T-cell (primary cell): ENCODE results near the gene ANKRD39. TPM values are rescaled to one million over a fixed set of nuclear protein-coding genes. Genes with fewer than 3 reads are reported as not detected.

Experiments
- ATAC-seq, 4 experiments: fragments of 200-7000 bp in 3 of 4; fragments of 150-1000 bp in 1 of 4; cut with Tn5 transposase; replicated peaks in 1 of 4; 1 replicate in 3 of 4; 2 replicates in 1 of 4; pipeline ENCODE4 v1.10.0; 2021; ENCODE audit warnings: moderate library complexity in 3 of 4, mild to moderate bottlenecking in 2 of 4, moderate number of reproducible peaks in 1 of 4
- CTCF ChIA-PET, 2 donors: fragments of 300-600 bp; sonication (Branson Sonifier 250); formaldehyde crosslinking; loops; one replicate each; lab custom pipeline; 2022; ENCODE audit warnings: antibody characterized with exemption in 2 of 2; lab: Charles Lee
- POLR2A ChIA-PET, 2 donors: fragments of 300-600 bp; sonication (Branson Sonifier 250); formaldehyde crosslinking; loops; one replicate each; lab custom pipeline; 2022; ENCODE audit warnings: antibody characterized with exemption in 2 of 2; lab: Charles Lee
- DNase-seq, 35 experiments: peaks; one replicate each; pipeline versions ENCODE4 v3.0.0 to v3.0.0-alpha.2; 2013 to 2023
- H3K27ac ChIP-seq: one replicate; pipeline ENCODE4 v1.5.1; 2013; ENCODE audit warnings: low read length
- H3K27me3 ChIP-seq, 2 experiments: replicated peaks in 1 of 2; 1 replicate in 1 of 2; 2 replicates in 1 of 2; pipeline versions ENCODE4 v1.6.1 to v1.7.0; 2013; ENCODE audit warnings: low read length in 1 of 2, mixed read lengths in 1 of 2; ENCODE audit not compliant: control insufficient read depth in 2 of 2, insufficient read depth in 2 of 2; ENCODE audit errors: extremely low read depth in 1 of 2
- H3K36me3 ChIP-seq, 2 donors: 1 replicate in 1 of 2; 2 replicates in 1 of 2; pipeline versions ENCODE4 v1.6.1 to v1.7.0; 2013; ENCODE audit warnings: low read length in 1 of 2; ENCODE audit not compliant: control insufficient read depth in 2 of 2, insufficient read depth in 1 of 2; ENCODE audit errors: extremely low read depth in 1 of 2
- H3K4me1 ChIP-seq, 2 experiments: 1 replicate in 1 of 2; 2 replicates in 1 of 2; pipeline versions ENCODE4 v1.6.1 to v1.7.0; 2013; ENCODE audit warnings: low read length in 2 of 2, mixed read lengths in 1 of 2; ENCODE audit not compliant: insufficient read depth in 2 of 2, control insufficient read depth in 1 of 2; ENCODE audit errors: extremely low read depth in 1 of 2
- H3K4me3 ChIP-seq, 2 donors: 1 replicate in 1 of 2; 2 replicates in 1 of 2; pipeline versions ENCODE4 v1.5.1 to v1.7.0; 2013; ENCODE audit warnings: mild to moderate bottlenecking in 2 of 2, low read length in 1 of 2, moderate library complexity in 1 of 2; ENCODE audit not compliant: control insufficient read depth in 1 of 2; ENCODE audit errors: extremely low read depth in 1 of 2
- H3K9me3 ChIP-seq: 2 replicates; pipeline ENCODE4 v1.7.0; 2013
- H3K27ac Mint-ChIP-seq, 2 donors: one replicate each; pipeline ENCODE4 v1.8.0; 2020 to 2021; ENCODE audit warnings: mild to moderate bottlenecking in 2 of 2, mixed read lengths in 2 of 2
- H3K27me3 Mint-ChIP-seq, 2 donors: one replicate each; pipeline ENCODE4 v1.8.0; 2021 to 2022; ENCODE audit warnings: mixed read lengths in 2 of 2
- H3K36me3 Mint-ChIP-seq: one replicate; pipeline ENCODE4 v1.8.0; 2021; ENCODE audit warnings: mixed read lengths
- H3K4me1 Mint-ChIP-seq, 3 donors: one replicate each; pipeline ENCODE4 v1.8.0; 2020 to 2022; ENCODE audit warnings: mixed read lengths in 3 of 3, mild to moderate bottlenecking in 1 of 3
- H3K4me3 Mint-ChIP-seq, 3 donors: one replicate each; pipeline ENCODE4 v1.8.0; 2020 to 2022; ENCODE audit warnings: mild to moderate bottlenecking in 3 of 3, mixed read lengths in 3 of 3, moderate library complexity in 3 of 3
- H3K9me3 Mint-ChIP-seq, 3 donors: one replicate each; pipeline ENCODE4 v1.8.0; 2020 to 2022; ENCODE audit warnings: mixed read lengths in 3 of 3
- WGBS: methylation state at CpG from one replicate; pipeline ENCODE4 v1.1.5; 2013; ENCODE audit warnings: missing lambda C conversion rate; ENCODE audit not compliant: insufficient coverage; 5-methylcytosine and 5-hydroxymethylcytosine counted together
- total RNA-seq, 35 experiments: library from RNA in 6 of 35; stranded (reverse) in 6 of 35; fragments of 120-200 nt in 1 of 35; gene quantifications; one replicate each; pipeline versions ENCODE4 v1.2.1 to v1.2.4 and lab custom pipeline; 2013 to 2026

The ANKRD39 gene
- total RNA-seq, 5 donors from 2014 or later (not counting 1 experiment from before 2014, with no cell fraction given) = 16.9 to 25.0 (median 19.2) TPM

DNA sequence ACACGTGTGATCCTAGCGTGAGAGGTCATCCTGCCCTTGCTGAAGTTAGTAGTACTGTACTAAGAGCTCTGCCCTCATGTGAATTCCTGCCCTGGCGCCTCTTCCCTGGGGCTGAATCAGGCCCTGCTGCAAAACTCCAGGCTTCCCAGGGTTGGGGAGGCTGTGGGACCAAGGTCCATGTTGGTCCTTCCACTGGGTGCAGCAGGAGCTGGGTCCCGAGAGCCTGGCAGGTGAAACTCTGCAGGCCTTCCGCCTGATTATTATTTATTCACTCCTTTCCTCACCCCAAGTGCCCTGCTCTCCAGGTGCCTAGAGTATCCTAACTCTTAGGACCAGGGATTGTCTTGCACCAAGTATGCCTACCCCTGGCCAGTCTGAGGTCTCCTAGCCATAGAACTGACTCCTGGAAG lies 47.0 kb downstream of the ANKRD39 start:
- peaks cover 3 to 17% of the 10 kb centered on the region in 2 donors for H3K36me3 ChIP-seq
- POLR2A ChIA-PET = no interaction called here
- H3K4me1 ChIP-seq = peaks cover 0 to 25% of the 10 kb centered on the region in 2 experiments
- Mint-ChIP-seq H3K27ac (peak overlapping the region in 1 of 2 donors; percentile 71), H3K27me3 (no peaks in the 10 kb centered on the region), H3K4me1 (peaks cover 32 to 54% (median 54%) of the 10 kb centered on the region in 3 donors), H3K4me3 (no peak overlapping the region), H3K36me3 (peaks cover 2% of the 10 kb centered on the region), H3K9me3 (no peaks in the 10 kb centered on the region)
- DNase-seq = no peak
- H3K4me3 ChIP-seq = no peak overlapping the region
- 89% methylated on average over 2 of the region's 5 CpGs for WGBS
- H3K9me3 ChIP-seq = no peaks in the 10 kb centered on the region
- no peaks in the 10 kb centered on the region for H3K27me3 ChIP-seq
- ATAC-seq = no peak
- no peak overlapping the region for H3K27ac ChIP-seq
- CTCF ChIA-PET = interaction anchor here in 1 of 2 donors (1.0 kb wide), 1 partner anchor 8 kb away, joined by 3 read pairs; no protein-coding TSS in a partner anchor

DNA sequence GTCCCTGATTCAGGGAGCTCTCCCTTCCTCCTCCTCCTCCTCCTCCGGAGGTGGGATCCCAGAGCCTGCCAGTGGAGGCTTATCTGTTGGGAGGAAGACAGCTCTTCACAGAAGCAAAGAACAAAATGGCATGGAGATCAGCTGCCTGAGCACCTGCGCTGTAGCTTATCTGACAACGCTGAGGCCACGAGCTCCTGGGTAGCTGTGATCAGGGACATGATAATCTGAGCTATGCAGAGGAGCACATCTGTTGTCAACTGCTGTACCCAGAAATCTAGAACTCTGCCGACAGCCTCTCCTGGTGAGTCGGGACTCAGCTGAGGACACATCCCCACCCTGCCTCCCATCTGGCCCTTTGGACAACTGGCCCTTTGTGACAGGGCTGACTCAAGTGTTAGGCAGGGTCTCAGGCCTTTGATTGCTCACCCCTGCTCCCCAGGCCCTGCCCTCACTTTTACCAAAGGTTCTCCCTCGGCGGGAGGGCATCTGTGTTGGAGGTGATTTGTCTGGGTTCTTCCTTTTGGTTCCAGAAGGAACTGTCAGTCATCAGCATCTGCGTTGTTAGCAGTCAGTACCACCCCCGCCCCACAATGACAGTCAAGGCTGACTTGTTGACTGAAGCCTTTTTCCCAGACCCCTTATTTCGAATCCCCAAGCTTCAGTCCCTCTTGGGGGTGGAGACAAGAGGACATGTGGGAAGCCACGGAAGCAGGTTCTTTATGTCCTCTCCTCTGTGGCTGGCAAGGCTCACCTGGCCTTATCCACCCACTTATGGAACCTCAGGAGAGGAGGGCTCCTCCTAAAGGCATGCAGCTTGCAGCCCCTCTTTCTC lies 47.6 kb downstream of the ANKRD39 start:
- H3K36me3 ChIP-seq = peaks cover 3 to 17% of the 10 kb centered on the region in 2 donors
- Mint-ChIP-seq H3K9me3 (no peaks in the 10 kb centered on the region), H3K27ac (peak overlapping the region; percentile 55 to 71), H3K27me3 (no peaks in the 10 kb centered on the region), H3K4me3 (no peak overlapping the region), H3K4me1 (peaks cover 27 to 50% (median 50%) of the 10 kb centered on the region in 3 donors), H3K36me3 (peaks cover 2% of the 10 kb centered on the region)
- no peaks in the 10 kb centered on the region for H3K9me3 ChIP-seq
- H3K4me1 ChIP-seq = peaks cover 0 to 20% of the 10 kb centered on the region in 2 experiments
- CTCF ChIA-PET = no interaction called here
- H3K27me3 ChIP-seq = no peaks in the 10 kb centered on the region
- ATAC-seq = no peak
- no peak overlapping the region for H3K27ac ChIP-seq
- POLR2A ChIA-PET = no interaction called here
- no peak for DNase-seq
- 63% methylated on average over 4 of the region's 12 CpGs for WGBS
- no peak overlapping the region for H3K4me3 ChIP-seq

DNA sequence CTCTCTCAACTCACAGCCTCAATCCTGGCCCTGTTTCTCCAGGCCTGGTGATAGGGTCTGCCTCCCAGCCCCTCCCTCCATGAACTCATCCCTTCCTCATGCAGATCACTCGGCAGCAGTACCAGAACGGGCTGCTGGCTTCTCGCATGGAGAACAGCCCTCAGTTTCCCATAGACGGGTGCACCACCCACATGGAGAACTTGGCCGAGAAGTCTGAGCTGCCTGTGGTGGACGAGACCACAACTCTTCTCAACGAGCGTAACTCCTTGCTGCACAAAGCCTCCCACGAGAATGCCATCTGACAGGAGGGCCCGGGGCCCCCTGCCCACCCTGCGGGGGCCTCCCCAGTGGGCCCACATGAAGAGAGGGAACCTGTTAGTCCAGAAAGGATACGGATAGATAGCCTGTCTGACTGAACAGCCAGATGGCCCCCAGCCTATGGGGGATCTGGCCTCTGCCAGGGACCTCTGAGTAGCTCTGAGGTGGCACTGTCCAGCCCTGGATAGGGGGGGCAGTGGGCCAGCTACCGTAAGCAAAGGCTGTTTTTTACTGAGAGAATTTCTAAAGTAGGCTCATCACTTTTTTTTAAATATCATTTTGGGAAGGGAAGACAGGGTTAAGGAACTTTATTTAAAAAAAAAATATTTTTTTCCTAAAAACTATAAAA lies 48.5 kb downstream of the ANKRD39 start:
- H3K27me3 ChIP-seq = no peaks in the 10 kb centered on the region
- Mint-ChIP-seq H3K27me3 (no peaks in the 10 kb centered on the region), H3K4me1 (peaks cover 24 to 49% (median 48%) of the 10 kb centered on the region in 3 donors), H3K4me3 (no peak overlapping the region), H3K36me3 (peaks cover 2% of the 10 kb centered on the region), H3K27ac (peak overlapping the region; percentile 69 to 97), H3K9me3 (no peaks in the 10 kb centered on the region)
- no peaks in the 10 kb centered on the region for H3K9me3 ChIP-seq
- ChIA-PET CTCF (no interaction called here), POLR2A (no interaction called here)
- DNase-seq (no peak), ATAC-seq (no peak)
- peaks cover 3 to 17% of the 10 kb centered on the region in 2 donors for H3K36me3 ChIP-seq
- H3K27ac ChIP-seq = no peak overlapping the region
- H3K4me3 ChIP-seq = no peak overlapping the region
- WGBS = 92% methylated on average over 11 of the region's 13 CpGs
- H3K4me1 ChIP-seq = peaks cover 0 to 19% of the 10 kb centered on the region in 2 experiments

DNA sequence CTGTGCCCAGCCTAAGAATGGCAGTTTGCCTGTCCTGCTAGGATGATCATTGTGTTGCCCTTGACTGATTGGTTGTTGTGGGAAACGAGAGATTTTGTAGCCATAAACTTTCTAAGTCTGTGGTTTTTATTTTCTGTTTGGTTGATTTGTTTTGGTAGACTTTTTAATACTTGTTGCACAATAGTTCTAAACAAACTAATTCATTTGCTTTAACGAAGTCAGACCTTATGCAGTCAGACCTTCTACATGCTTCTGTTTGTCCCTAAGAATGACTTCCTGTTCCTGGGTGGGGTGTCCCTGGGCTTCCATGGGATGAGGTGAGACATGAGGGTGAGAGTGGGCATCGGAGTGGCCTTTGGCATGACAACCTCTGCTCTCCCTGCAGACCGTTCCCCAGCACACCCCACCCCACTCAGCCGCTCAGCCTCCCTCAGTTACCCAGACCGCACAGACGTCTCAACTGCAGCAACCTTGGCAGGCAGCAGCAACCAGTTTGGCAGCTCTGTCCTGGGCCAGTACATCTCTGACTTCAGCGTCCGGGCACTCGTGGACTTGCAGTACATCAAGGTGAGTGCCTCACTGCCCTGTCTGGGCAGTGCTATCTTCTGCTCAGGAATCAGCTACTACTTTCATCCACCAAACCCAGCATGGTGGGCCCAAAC lies 49.5 kb downstream of the ANKRD39 start:
- no peak for ATAC-seq
- Histone ChIP-seq H3K27me3 (no peaks in the 10 kb centered on the region), H3K36me3 (peaks cover 3 to 17% of the 10 kb centered on the region in 2 donors), H3K9me3 (no peaks in the 10 kb centered on the region), H3K27ac (no peak overlapping the region), H3K4me1 (peaks cover 0 to 19% of the 10 kb centered on the region in 2 experiments), H3K4me3 (no peak overlapping the region)
- peak overlapping the region; percentile 97 to 100 for H3K27ac Mint-ChIP-seq
- peaks cover 24 to 45% (median 44%) of the 10 kb centered on the region in 3 donors for H3K4me1 Mint-ChIP-seq
- H3K36me3 Mint-ChIP-seq = peaks cover 2% of the 10 kb centered on the region
- H3K4me3 Mint-ChIP-seq = no peak overlapping the region
- DNase-seq = no peak
- POLR2A ChIA-PET = no interaction called here
- no peaks in the 10 kb centered on the region for H3K9me3 Mint-ChIP-seq
- CTCF ChIA-PET = interaction anchor here in 1 of 2 donors (0.7 kb wide), 1 partner anchor 302 kb away, joined by 3 read pairs; no protein-coding TSS in a partner anchor
- WGBS = 97% methylated on average over 7 of the region's 10 CpGs
- no peaks in the 10 kb centered on the region for H3K27me3 Mint-ChIP-seq

DNA sequence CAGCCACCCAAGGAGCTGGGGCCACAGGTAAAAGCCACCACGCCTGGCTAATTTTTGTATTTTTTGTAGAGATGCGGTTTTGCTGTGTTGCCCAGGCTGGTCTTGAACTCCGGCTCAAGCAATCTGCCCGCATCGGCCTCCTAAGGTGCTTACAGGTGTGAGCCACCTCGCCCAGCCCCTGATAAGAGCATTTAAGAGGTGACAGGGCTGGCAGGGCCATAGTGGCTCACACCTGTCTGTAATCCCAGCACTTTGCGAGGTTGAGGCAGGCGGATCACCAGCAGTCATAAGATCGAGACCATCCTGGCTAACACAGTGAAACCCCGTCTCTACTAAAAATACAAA lies 50.7 kb downstream of the ANKRD39 start:
- H3K4me3 Mint-ChIP-seq = peak overlapping the region; percentile 67 to 70 (median 69)
- CTCF ChIA-PET = interaction anchor here in 1 of 2 donors (0.6 to 1.4 kb wide), 2 partner anchors 47 to 51 kb away, joined by 3 to 7 read pairs; partner anchors contain the start of gene ANKRD39

More for the DNA sequence above, 50.7 kb downstream of the ANKRD39 start:
- Histone ChIP-seq H3K27me3 (no peaks in the 10 kb centered on the region), H3K4me1 (peaks cover 0 to 26% of the 10 kb centered on the region in 2 experiments), H3K4me3 (peak overlapping the region in 1 of 2 donors; percentile 28), H3K9me3 (no peaks in the 10 kb centered on the region), H3K36me3 (peaks cover 3 to 17% of the 10 kb centered on the region in 2 donors), H3K27ac (peak overlapping the region; percentile 77)
- H3K36me3 Mint-ChIP-seq = peaks cover 2% of the 10 kb centered on the region
- H3K27me3 Mint-ChIP-seq = no peaks in the 10 kb centered on the region
- peak overlapping the region; percentile 97 to 100 for H3K27ac Mint-ChIP-seq
- DNase-seq = no peak
- no peaks in the 10 kb centered on the region for H3K9me3 Mint-ChIP-seq
- WGBS = 69% methylated on average over 6 of the region's 10 CpGs
- POLR2A ChIA-PET = interaction anchor here in 1 of 2 donors (0.6 to 1.0 kb wide), 2 partner anchors 33 to 50 kb away, joined by 3 to 5 read pairs; no protein-coding TSS in a partner anchor
- peak in 3 of 4 experiments; percentile 2 to 13 (median 3) for ATAC-seq
- peaks cover 21 to 41% (median 34%) of the 10 kb centered on the region in 3 donors for H3K4me1 Mint-ChIP-seq
